MCF 10A (cell line): ENCODE results near the gene CRTC1. TPM values are rescaled to one million over a fixed set of nuclear protein-coding genes. Genes with fewer than 3 reads are reported as not detected.

ENCODE experiments used
- BruUV-seq: library from RNA; stranded (reverse); fragments of 400-500 nt; replicated peaks from 2 replicates; lab custom pipeline; 2021; lab: Mats Ljungman, UMichigan
- CTCF ChIA-PET: fragments of 300-600 bp; sonication (Branson Sonifier 250); formaldehyde crosslinking; extraction: SDS; loops from one replicate; lab custom pipeline; 2021; ENCODE audit warnings: antibody characterized with exemption, inconsistent platforms; lab: Yijun Ruan, JAX
- POLR2A ChIA-PET: fragments of 300-600, 350-650 bp; sonication (Branson Sonifier 250); formaldehyde crosslinking; extraction: SDS; loops from one replicate; lab custom pipeline; 2020; ENCODE audit warnings: antibody characterized with exemption, inconsistent platforms; lab: Yijun Ruan, JAX
- DNase-seq: peaks from one replicate; pipeline ENCODE4 v3.0.0-alpha.2; 2018; ENCODE audit not compliant: unreplicated experiment
- H3K27ac Mint-ChIP-seq: one replicate; pipeline ENCODE4 v1.8.0; 2022; ENCODE audit warnings: mild to moderate bottlenecking, low read depth, mixed read lengths; ENCODE audit not compliant: unreplicated experiment
- H3K27me3 Mint-ChIP-seq: one replicate; pipeline ENCODE4 v1.8.0; 2022; ENCODE audit warnings: mixed read lengths; ENCODE audit not compliant: insufficient read depth, unreplicated experiment
- H3K36me3 Mint-ChIP-seq: one replicate; pipeline ENCODE4 v1.8.0; 2022; ENCODE audit warnings: mild to moderate bottlenecking, moderate library complexity, mixed read lengths; ENCODE audit not compliant: insufficient read depth, unreplicated experiment
- H3K4me1 Mint-ChIP-seq: one replicate; pipeline ENCODE4 v1.8.0; 2022; ENCODE audit warnings: mixed read lengths; ENCODE audit not compliant: insufficient read depth, unreplicated experiment
- H3K4me3 Mint-ChIP-seq: one replicate; pipeline ENCODE4 v1.8.0; 2022; ENCODE audit warnings: mild to moderate bottlenecking, moderate library complexity, mixed read lengths; ENCODE audit not compliant: unreplicated experiment
- H3K9me3 Mint-ChIP-seq: one replicate; pipeline ENCODE4 v1.8.0; 2022; ENCODE audit warnings: mixed read lengths; ENCODE audit not compliant: unreplicated experiment
- intact Hi-C: fragments of 100-400 bp; cut with micrococcal nuclease; formaldehyde crosslinking; loops from 2 replicates; pipeline ENCODE4 v1.14.1; 2022
- total RNA-seq: library from RNA; stranded (reverse); gene quantifications from 2 replicates; pipeline ENCODE4 v1.2.3, GENCODE V29; 2022
- TF ChIP-seq, protein P1 (sequence below): fragments of 200-600 bp; IDR thresholded peaks from one replicate; pipeline ENCODE4 v1.8.0; 2022; ENCODE audit warnings: antibody characterized with exemption, mild to moderate bottlenecking; ENCODE audit not compliant: unreplicated experiment

Gene CRTC1
- total RNA-seq, 1 experiment from 2014 or later, result 11.1 TPM

DNA sequence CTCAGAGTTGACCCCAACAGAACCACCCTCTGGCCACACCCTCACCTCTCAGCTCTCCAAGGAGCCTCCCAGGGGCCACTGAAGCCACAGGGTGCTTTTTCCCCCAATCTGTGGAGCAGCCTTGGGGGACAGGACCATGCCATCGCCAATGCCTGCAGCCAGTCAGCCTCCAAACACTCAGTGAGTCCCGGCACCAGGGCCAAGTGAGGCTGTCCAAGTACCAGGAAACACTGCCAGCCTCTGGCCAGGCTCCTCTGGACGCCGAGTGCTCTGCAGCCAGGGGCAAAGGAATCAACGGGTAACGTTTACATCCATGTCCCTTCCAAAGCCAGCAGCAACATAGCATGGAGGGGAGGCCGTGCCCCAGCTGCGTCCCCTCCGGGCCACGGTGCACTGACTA lies 117.2 kb downstream of the CRTC1 start:
- no peaks in the 10 kb centered on the region for H3K36me3 Mint-ChIP-seq
- intact Hi-C loops, result no loop called here
- no peak overlapping the region for H3K4me3 Mint-ChIP-seq
- ChIA-PET POLR2A (no interaction called here), CTCF (no interaction called here)
- no TSS peak for BruUV-seq
- H3K27me3 Mint-ChIP-seq, result peaks cover 14% of the 10 kb centered on the region
- TF ChIP-seq, protein P1, sequence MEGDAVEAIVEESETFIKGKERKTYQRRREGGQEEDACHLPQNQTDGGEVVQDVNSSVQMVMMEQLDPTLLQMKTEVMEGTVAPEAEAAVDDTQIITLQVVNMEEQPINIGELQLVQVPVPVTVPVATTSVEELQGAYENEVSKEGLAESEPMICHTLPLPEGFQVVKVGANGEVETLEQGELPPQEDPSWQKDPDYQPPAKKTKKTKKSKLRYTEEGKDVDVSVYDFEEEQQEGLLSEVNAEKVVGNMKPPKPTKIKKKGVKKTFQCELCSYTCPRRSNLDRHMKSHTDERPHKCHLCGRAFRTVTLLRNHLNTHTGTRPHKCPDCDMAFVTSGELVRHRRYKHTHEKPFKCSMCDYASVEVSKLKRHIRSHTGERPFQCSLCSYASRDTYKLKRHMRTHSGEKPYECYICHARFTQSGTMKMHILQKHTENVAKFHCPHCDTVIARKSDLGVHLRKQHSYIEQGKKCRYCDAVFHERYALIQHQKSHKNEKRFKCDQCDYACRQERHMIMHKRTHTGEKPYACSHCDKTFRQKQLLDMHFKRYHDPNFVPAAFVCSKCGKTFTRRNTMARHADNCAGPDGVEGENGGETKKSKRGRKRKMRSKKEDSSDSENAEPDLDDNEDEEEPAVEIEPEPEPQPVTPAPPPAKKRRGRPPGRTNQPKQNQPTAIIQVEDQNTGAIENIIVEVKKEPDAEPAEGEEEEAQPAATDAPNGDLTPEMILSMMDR, result no peak
- H3K27ac Mint-ChIP-seq, result no peak overlapping the region
- no peak for DNase-seq
- H3K9me3 Mint-ChIP-seq, result no peaks in the 10 kb centered on the region
- H3K4me1 Mint-ChIP-seq, result no peaks in the 10 kb centered on the region

DNA sequence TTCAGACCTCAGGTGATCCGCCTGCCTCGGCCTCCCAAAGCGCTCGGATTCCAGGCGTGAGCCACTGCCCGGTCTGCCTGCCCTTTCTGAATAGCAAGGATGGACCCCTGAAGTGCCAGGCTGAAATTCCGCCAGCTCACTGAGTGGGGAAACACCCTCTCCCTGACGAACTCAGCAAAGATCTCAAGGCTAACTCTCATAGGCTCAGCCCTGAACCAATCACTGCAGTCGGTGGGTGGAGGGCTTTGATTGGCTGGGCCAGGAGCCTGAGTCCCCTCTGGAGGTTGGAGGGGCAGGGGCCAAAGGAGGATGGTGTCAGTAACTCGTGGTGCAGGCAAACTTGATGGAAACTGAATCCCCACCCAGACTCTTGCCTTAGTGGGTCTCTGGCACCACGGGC lies 118.9 kb downstream of the CRTC1 start:
- ChIA-PET CTCF (interaction anchor here (0.7 kb wide), 1 partner anchor 126 kb away, joined by 3 read pairs; no protein-coding TSS in a partner anchor), POLR2A (no interaction called here)
- Mint-ChIP-seq H3K27me3 (peaks cover 5% of the 10 kb centered on the region), H3K27ac (no peak overlapping the region), H3K4me3 (no peak overlapping the region), H3K4me1 (no peaks in the 10 kb centered on the region), H3K9me3 (no peaks in the 10 kb centered on the region), H3K36me3 (no peaks in the 10 kb centered on the region)
- TF ChIP-seq, protein P1, result no peak
- BruUV-seq, result no TSS peak
- intact Hi-C loops, result no loop called here
- DNase-seq, result no peak

DNA sequence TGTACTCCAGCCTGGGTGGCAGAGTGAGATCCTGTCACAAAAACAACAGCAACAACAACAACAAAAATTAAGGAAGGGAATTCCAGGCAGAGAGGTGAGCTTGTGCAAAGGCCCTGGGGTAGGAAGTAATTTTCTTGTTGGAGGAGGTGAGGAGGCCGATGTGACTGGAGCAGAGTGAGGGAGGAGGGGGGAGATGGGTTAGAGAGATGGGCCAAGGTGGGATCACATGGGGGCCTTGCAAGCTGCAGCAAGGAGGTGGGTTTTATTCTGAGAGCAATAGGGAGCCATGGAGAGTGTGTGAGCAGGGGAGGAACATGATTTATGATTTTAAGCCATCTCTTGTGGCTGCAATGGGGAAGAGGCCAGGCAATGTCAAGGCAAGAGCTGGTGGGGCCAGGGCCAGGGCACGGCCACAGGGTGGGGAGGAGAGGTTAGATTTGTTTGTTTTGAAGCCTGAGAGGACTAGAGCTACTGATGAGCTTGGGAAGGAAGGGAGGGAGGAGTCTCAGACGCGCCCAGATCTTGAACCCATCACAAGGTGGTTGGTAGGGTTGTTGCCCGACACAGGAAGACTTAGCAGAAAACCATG lies 120.2 kb downstream of the CRTC1 start:
- no peaks in the 10 kb centered on the region for H3K27me3 Mint-ChIP-seq
- TF ChIP-seq, protein P1, result no peak
- ChIA-PET CTCF (no interaction called here), POLR2A (no interaction called here)
- H3K9me3 Mint-ChIP-seq, result no peaks in the 10 kb centered on the region
- BruUV-seq, result no TSS peak
- H3K4me1 Mint-ChIP-seq, result no peaks in the 10 kb centered on the region
- no peak for DNase-seq
- no peaks in the 10 kb centered on the region for H3K36me3 Mint-ChIP-seq
- H3K4me3 Mint-ChIP-seq, result no peak overlapping the region
- no peak overlapping the region for H3K27ac Mint-ChIP-seq
- intact Hi-C loops, result no loop called here

DNA sequence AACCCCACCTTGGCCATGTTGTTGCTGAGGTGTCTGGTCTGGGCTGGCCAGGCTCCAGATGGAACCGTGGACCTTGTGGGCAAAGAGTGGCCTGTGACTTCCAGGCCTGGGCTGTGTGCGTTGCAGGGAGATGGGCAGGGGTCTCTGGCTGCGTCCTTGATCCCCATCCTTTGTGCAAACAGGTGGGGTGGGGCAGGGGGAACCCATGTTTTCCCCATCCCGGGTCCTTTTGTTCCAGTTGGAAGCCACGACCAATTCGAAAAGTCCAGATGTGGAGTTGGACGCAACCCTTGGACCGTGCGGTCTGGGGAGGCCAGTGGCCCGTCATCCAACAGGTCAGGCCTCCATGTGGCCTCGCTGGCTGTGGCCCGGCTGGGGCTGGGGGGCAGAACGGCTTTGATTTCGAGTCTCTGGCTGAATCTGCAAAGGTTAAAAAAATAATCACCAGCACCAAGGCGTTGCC lies 120.7 kb downstream of the CRTC1 start:
- Mint-ChIP-seq H3K27me3 (no peaks in the 10 kb centered on the region), H3K27ac (no peak overlapping the region), H3K9me3 (no peaks in the 10 kb centered on the region), H3K4me1 (no peaks in the 10 kb centered on the region), H3K4me3 (no peak overlapping the region), H3K36me3 (no peaks in the 10 kb centered on the region)
- no peak for DNase-seq
- TF ChIP-seq, protein P1, result no peak
- BruUV-seq, result no TSS peak
- intact Hi-C loops, result no loop called here
- CTCF ChIA-PET, result no interaction called here
- POLR2A ChIA-PET, result no interaction called here
